Transverse colon (tissue), 4 donors: ENCODE measurements around the gene SUSD4. TPM values are rescaled to one million over a fixed set of nuclear protein-coding genes. Genes with fewer than 3 reads are reported as not detected.

Experiments used
- DNase-seq: peaks from one replicate; pipeline ENCODE4 v3.0.0-alpha.2; 2019
- H3K27ac ChIP-seq, 4 donors: fragments of 200-600 bp; sonication (generic); 2 replicates each; pipeline ENCODE4 v1.5.1; 2016 to 2018; ENCODE audit warnings: inconsistent platforms in 4 of 4
- H3K27me3 ChIP-seq: fragments of 200-600 bp; sonication (generic); 2 replicates; pipeline ENCODE4 v1.5.1; 2017; ENCODE audit warnings: inconsistent platforms
- H3K36me3 ChIP-seq, 4 donors: fragments of 200-600 bp; sonication (generic); 2 replicates each; pipeline ENCODE4 v1.5.1; 2017 to 2019; ENCODE audit warnings: inconsistent platforms in 4 of 4
- H3K4me1 ChIP-seq, 4 donors: fragments of 200-600 bp; sonication (generic); 2 replicates each; pipeline ENCODE4 v1.5.1; 2017 to 2020; ENCODE audit warnings: inconsistent platforms in 4 of 4
- H3K4me3 ChIP-seq, 4 donors: fragments of 200-600 bp; sonication (generic); 1 replicate in 1 of 4; 2 replicates in 3 of 4; pipeline versions ENCODE4 v1.5.1 to v1.6.1; 2017 to 2019; ENCODE audit warnings: inconsistent platforms in 4 of 4
- H3K9me3 ChIP-seq, 2 donors: fragments of 200-600 bp; sonication (generic); 2 replicates each; pipeline ENCODE4 v1.5.1; 2017 to 2019; ENCODE audit warnings: inconsistent platforms in 2 of 2
- EP300 ChIP-seq: sonication (generic); formaldehyde crosslinking; IDR thresholded peaks from one replicate; pipeline ENCODE4 v1.6.1; 2017; ENCODE audit warnings: antibody characterized with exemption, low read depth
- POLR2A ChIP-seq: fragments of 450-650 bp; IDR thresholded peaks from one replicate; pipeline ENCODE4 v1.6.1; 2016; ENCODE audit warnings: antibody characterized with exemption, mild to moderate bottlenecking, moderate library complexity
- POLR2AphosphoS5 ChIP-seq, 3 donors: sonication (generic); formaldehyde crosslinking; IDR thresholded peaks; one replicate each; pipeline ENCODE4 v1.6.1; 2016; ENCODE audit warnings: antibody characterized with exemption in 3 of 3
- WGBS, 2 donors: methylation state at CpG; one replicate each; pipeline ENCODE4 v1.1.5; 2018; ENCODE audit warnings: low coverage in 1 of 2; 5-methylcytosine and 5-hydroxymethylcytosine counted together
- in situ Hi-C, 4 donors: fragments of 200-750 bp; cut with MboI; loops; one replicate each; pipeline versions ENCODE4 v1.15.0 to v1.15.1; 2017; ENCODE audit warnings: low sequenced_read_pairs in 3 of 4, low pct_ligation_motif_present in 1 of 4, low pct_unique_long_range_greater_than_20kb in 1 of 4
- intact Hi-C: fragments of 100-400 bp; cut with DNase I; formaldehyde crosslinking; loops from one replicate; pipeline ENCODE4 v1.15.1; 2023; ENCODE audit warnings: low total_unique reads
- total RNA-seq, 4 donors: library from RNA; depleted of rRNA; stranded (reverse); fragments of >200 nt; gene quantifications; one replicate each; pipeline ENCODE4 v1.1.0, GENCODE V29; 2016
- TF ChIP-seq, protein P1 (sequence below), 5 experiments: fragments of 200-600 bp in 3 of 5; fragments of 450-650 bp in 2 of 5; sonication (generic) in 3 of 5; IDR thresholded peaks; 1 replicate in 2 of 5; 2 replicates in 3 of 5; pipeline ENCODE4 v1.5.1; 2016 to 2017; ENCODE audit warnings: antibody characterized with exemption in 5 of 5, inconsistent platforms in 3 of 5, mild to moderate bottlenecking in 2 of 5, moderate library complexity in 1 of 5

SUSD4 gene
- total RNA-seq, 4 donors from 2014 or later = 0.32 to 1.2 TPM; not detected in 2

DNA sequence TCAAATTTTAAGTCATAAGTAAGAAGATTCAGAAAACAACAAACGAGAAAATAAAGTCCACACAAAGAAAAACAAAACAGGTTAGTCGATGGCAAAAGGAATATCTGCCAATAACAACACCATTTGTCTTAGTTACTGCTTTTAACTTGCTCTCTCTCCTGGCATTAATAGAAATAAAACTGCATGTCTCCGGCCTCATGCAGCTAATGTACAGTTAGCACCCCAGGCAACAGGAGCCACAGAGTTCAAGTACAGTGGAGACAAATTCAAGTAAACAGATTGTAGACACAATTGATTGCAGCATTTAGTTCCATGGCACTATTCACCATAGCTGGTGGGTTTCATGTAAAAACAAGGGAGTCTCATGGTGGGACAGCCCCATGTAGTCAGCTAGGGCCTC, 33.5 kb downstream of the SUSD4 start:
- no peaks in the 10 kb centered on the region for H3K27me3 ChIP-seq
- WGBS, 2 donors = 65 to 67% methylated on average over 3 of the region's 3 CpGs
- intact Hi-C loops (no loop called here), in situ Hi-C loops (no loop called here)
- no peak for DNase-seq
- no peaks in the 10 kb centered on the region for H3K36me3 ChIP-seq
- TF ChIP-seq POLR2AphosphoS5 (IDR thresholded peaks at IDR 0.05) (no peak), POLR2A (no peak), EP300 (no peak)
- TF ChIP-seq, protein P1, sequence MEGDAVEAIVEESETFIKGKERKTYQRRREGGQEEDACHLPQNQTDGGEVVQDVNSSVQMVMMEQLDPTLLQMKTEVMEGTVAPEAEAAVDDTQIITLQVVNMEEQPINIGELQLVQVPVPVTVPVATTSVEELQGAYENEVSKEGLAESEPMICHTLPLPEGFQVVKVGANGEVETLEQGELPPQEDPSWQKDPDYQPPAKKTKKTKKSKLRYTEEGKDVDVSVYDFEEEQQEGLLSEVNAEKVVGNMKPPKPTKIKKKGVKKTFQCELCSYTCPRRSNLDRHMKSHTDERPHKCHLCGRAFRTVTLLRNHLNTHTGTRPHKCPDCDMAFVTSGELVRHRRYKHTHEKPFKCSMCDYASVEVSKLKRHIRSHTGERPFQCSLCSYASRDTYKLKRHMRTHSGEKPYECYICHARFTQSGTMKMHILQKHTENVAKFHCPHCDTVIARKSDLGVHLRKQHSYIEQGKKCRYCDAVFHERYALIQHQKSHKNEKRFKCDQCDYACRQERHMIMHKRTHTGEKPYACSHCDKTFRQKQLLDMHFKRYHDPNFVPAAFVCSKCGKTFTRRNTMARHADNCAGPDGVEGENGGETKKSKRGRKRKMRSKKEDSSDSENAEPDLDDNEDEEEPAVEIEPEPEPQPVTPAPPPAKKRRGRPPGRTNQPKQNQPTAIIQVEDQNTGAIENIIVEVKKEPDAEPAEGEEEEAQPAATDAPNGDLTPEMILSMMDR (IDR thresholded peaks at IDR 0.05) = no peak
- no peaks in the 10 kb centered on the region for H3K9me3 ChIP-seq
- no peak overlapping the region for H3K4me3 ChIP-seq
- no peak overlapping the region for H3K27ac ChIP-seq
- H3K4me1 ChIP-seq = no peaks in the 10 kb centered on the region

DNA sequence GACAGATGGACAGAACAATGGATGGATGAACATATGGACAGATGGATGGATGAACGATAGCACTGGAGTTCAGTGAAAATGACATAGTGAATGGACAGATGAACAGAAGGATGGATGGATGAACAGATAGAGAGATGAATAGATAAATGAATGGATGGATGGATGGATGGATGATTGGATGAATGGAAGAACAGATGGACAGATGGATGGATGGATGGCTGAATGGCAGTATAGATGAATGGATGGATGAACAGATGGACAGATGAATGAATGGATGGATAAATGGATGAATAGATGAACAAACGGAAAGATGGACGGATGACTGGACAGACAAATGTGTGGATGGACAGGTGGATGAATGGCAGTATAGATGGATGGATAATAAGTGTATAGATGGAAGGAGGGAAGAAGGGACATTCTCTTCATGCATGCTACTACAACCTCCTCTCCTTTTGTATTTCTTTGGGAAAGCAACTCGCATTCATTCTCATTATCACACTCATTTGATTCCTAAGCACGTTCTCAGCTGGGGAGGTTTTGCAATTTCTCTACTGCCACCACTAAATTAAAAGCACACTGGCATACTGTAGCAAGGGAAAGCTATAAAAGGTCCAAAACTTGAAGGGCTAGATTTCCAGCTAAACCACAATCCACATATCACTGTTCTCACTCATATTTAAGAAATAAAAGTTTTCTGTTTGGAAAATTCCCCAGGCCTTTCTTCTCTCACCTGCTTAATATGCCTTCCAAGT, 34.1 kb downstream of the SUSD4 start:
- no peak overlapping the region for H3K4me3 ChIP-seq
- H3K27me3 ChIP-seq = no peaks in the 10 kb centered on the region
- H3K36me3 ChIP-seq = no peaks in the 10 kb centered on the region
- no peak for DNase-seq
- TF ChIP-seq POLR2A (no peak), EP300 (no peak), POLR2AphosphoS5 (IDR thresholded peaks at IDR 0.05) (no peak)
- TF ChIP-seq, protein P1 (IDR thresholded peaks at IDR 0.05) = no peak
- no peaks in the 10 kb centered on the region for H3K4me1 ChIP-seq
- H3K9me3 ChIP-seq = no peaks in the 10 kb centered on the region
- in situ Hi-C loops = no loop called here
- 84 to 85% methylated on average over 5 of the region's 5 CpGs for WGBS, 2 donors
- H3K27ac ChIP-seq = no peak overlapping the region
- intact Hi-C loops = no loop called here

DNA sequence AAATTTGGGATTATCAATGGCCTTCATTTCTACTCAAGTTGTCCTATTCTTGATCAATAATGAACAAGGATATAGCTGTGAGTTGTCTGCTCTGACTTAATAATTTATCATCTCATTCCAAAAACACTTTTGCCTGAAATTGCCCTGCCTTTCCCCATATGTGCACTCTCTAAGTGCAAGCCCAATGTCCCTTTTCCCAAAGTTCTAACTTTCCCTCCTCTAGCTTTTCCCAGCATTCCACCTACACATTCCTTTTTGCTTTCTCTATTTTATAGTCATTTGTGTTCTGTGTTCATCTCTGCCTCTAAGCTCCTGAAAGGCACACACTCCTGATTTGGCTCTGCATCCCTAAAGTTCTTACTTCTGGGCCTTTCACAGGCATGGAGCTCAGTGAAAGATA, 34.7 kb downstream of the SUSD4 start:
- no peak for DNase-seq
- no peaks in the 10 kb centered on the region for H3K36me3 ChIP-seq
- H3K4me3 ChIP-seq = no peak overlapping the region
- no peaks in the 10 kb centered on the region for H3K27me3 ChIP-seq
- no peak for TF ChIP-seq POLR2AphosphoS5 (IDR thresholded peaks at IDR 0.05)
- TF ChIP-seq POLR2A = no peak
- TF ChIP-seq EP300 = no peak
- TF ChIP-seq, protein P1 (IDR thresholded peaks at IDR 0.05) = no peak
- H3K27ac ChIP-seq = no peak overlapping the region
- in situ Hi-C loops (no loop called here), intact Hi-C loops (no loop called here)
- no peaks in the 10 kb centered on the region for H3K9me3 ChIP-seq
- H3K4me1 ChIP-seq = no peaks in the 10 kb centered on the region

DNA sequence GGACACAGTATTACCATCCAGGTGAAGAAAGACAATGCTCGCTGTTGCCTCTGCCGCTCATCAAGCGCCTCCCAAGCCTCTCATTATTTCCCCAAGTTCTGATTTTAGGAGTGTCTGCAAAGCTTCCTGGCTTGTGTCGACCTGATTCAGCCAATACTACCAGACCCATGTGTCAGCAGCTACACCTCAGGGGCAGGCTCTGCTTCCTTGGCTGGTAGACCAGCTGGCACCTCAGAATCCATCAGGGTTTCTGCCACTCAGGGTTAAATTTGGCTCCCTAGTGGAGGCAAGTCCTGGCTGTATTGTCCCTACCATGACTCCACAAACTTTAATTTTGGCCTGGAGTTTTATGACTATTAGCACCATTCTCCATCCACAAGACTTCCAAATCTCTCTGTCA, 35.4 kb downstream of the SUSD4 start:
- H3K27ac ChIP-seq = no peak overlapping the region
- H3K36me3 ChIP-seq = no peaks in the 10 kb centered on the region
- no peak for DNase-seq
- H3K9me3 ChIP-seq = no peaks in the 10 kb centered on the region
- in situ Hi-C loops = no loop called here
- no peak overlapping the region for H3K4me3 ChIP-seq
- no peaks in the 10 kb centered on the region for H3K27me3 ChIP-seq
- TF ChIP-seq, protein P1 (IDR thresholded peaks at IDR 0.05) = no peak
- TF ChIP-seq POLR2AphosphoS5 (IDR thresholded peaks at IDR 0.05) = no peak
- TF ChIP-seq EP300 = no peak
- no peak for TF ChIP-seq POLR2A
- no peaks in the 10 kb centered on the region for H3K4me1 ChIP-seq
- 80 to 89% methylated on average over 3 to 4 of the region's 4 CpGs for WGBS, 2 donors
- intact Hi-C loops = no loop called here
